DND-41 (cell line): ENCODE data around the gene PRDX2.

ENCODE experiments used
- EZH2 ChIP-seq: IDR thresholded peaks from 3 replicates; pipeline ENCODE4 v1.6.1; 2012; ENCODE audit warnings: borderline replicate concordance, low read depth, mild to moderate bottlenecking, moderate library complexity, low read length, inconsistent platforms; ENCODE audit not compliant: severe bottlenecking
- TF ChIP-seq, protein P1 (sequence below): IDR thresholded peaks from 2 replicates; pipeline ENCODE4 v1.5.1; 2012; ENCODE audit warnings: borderline replicate concordance, low read length, moderate library complexity, mild to moderate bottlenecking; ENCODE audit not compliant: poor library complexity, severe bottlenecking; ENCODE audit errors: extremely low read depth

DNA sequence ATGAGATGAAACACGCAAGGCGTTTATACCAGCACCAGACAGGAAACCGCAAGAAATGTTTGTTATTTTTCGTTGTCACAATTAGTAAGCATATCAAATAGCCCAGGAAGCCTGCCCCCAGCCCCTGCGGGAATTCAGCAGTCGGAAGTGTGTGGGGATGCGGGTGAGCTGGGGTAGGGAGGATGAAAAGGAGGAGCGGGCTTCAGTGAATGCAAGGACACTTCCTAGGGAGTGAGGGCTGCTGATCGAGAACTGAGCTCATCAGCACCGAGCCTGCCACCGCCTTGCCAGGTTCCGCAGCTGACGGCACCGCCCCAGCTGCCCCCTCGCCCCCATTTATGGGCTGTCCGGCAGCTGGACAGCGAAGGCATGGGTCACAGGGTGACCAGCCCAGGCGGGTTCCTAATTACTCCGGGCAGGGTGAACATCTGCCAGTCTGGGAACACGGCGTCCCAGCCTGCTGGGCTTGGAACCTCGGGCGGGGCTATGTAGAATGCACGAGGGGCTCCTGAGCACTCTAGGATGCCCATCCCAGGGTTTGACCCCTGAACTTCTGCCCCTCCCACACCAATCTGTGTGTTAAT is 51.6 kb downstream of the PRDX2 start:
- TF ChIP-seq, protein P1, sequence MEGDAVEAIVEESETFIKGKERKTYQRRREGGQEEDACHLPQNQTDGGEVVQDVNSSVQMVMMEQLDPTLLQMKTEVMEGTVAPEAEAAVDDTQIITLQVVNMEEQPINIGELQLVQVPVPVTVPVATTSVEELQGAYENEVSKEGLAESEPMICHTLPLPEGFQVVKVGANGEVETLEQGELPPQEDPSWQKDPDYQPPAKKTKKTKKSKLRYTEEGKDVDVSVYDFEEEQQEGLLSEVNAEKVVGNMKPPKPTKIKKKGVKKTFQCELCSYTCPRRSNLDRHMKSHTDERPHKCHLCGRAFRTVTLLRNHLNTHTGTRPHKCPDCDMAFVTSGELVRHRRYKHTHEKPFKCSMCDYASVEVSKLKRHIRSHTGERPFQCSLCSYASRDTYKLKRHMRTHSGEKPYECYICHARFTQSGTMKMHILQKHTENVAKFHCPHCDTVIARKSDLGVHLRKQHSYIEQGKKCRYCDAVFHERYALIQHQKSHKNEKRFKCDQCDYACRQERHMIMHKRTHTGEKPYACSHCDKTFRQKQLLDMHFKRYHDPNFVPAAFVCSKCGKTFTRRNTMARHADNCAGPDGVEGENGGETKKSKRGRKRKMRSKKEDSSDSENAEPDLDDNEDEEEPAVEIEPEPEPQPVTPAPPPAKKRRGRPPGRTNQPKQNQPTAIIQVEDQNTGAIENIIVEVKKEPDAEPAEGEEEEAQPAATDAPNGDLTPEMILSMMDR = no peak
- TF ChIP-seq EZH2 = no peak
